UCSD-AML1 (cell line): ENCODE measurements around the gene TMPRSS6.

ENCODE experiments used
- DNase-seq: peaks from one replicate; lab custom pipeline; 2025; ENCODE audit not compliant: unreplicated experiment; lab: John Stamatoyannopoulos, UW

The TMPRSS6 gene

GRCh38 chr22:37140686-37141323, 31.3 kb upstream of the TMPRSS6 start:
- DNase-seq = no peak

GRCh38 chr22:37139762-37140161, 30.2 kb upstream of the TMPRSS6 start:
- no peak for DNase-seq

- DNase-seq = no peak
Measured at GRCh38 chr22:37138849-37139561, 29.5 kb upstream of the TMPRSS6 start.

GRCh38 chr22:37137903-37138665, 28.6 kb upstream of the TMPRSS6 start:
- DNase-seq = no peak

- no peak for DNase-seq
Measured at GRCh38 chr22:37137131-37137530, 27.6 kb upstream of the TMPRSS6 start.

- no peak for DNase-seq
Measured at GRCh38 chr22:37135023-37135422, 25.5 kb upstream of the TMPRSS6 start.

GRCh38 chr22:37133304-37134018, 23.9 kb upstream of the TMPRSS6 start:
- no peak for DNase-seq

GRCh38 chr22:37132773-37133172, 23.3 kb upstream of the TMPRSS6 start:
- no peak for DNase-seq

- DNase-seq = no peak
Measured at GRCh38 chr22:37129866-37130441, 20.4 kb upstream of the TMPRSS6 start.

GRCh38 chr22:37128555-37129281, 19.2 kb upstream of the TMPRSS6 start:
- DNase-seq = no peak

- DNase-seq = no peak
Measured at GRCh38 chr22:37127350-37127878, 17.9 kb upstream of the TMPRSS6 start.

GRCh38 chr22:37126882-37127281, 17.4 kb upstream of the TMPRSS6 start:
- peak; percentile 23 for DNase-seq

- DNase-seq = no peak
Measured at GRCh38 chr22:37126383-37126782, 16.9 kb upstream of the TMPRSS6 start.

GRCh38 chr22:37123649-37124048, 14.1 kb upstream of the TMPRSS6 start:
- DNase-seq = no peak

GRCh38 chr22:37122598-37123180, 13.2 kb upstream of the TMPRSS6 start:
- DNase-seq = no peak

- peak; percentile 69 for DNase-seq
Measured at GRCh38 chr22:37121887-37122591, 12.5 kb upstream of the TMPRSS6 start.

- DNase-seq = no peak
Measured at GRCh38 chr22:37120569-37121340, 11.2 kb upstream of the TMPRSS6 start.

GRCh38 chr22:37119872-37120271, 10.4 kb upstream of the TMPRSS6 start:
- no peak for DNase-seq
